HCT116 (cell line): ENCODE measurements around the gene FTCD. TPM values are rescaled to one million over a fixed set of nuclear protein-coding genes. Genes with fewer than 3 reads are reported as not detected.

Experiments
- ATAC-seq: fragments of 200-7000 bp; cut with Tn5 transposase; 2 replicates; pipeline ENCODE4 v1.9.1; 2020; ENCODE audit warnings: mild to moderate bottlenecking, moderate library complexity
- BruUV-seq: library from RNA; stranded (reverse); fragments of 400-500 nt; replicated peaks from 2 replicates; lab custom pipeline; 2021; lab: Mats Ljungman, UMichigan
- CTCF ChIA-PET: fragments of 300-600 bp; sonication (Branson Sonifier 250); formaldehyde crosslinking; loops from one replicate; lab custom pipeline; 2021; ENCODE audit warnings: antibody characterized with exemption; lab: Charles Lee
- POLR2A ChIA-PET: fragments of 300-600, 350-600 bp; sonication (Branson Sonifier 250); formaldehyde crosslinking; loops from one replicate; lab custom pipeline; 2021; ENCODE audit warnings: antibody characterized with exemption; lab: Charles Lee
- RAD21 ChIA-PET, 2 experiments: fragments of 300-600 bp; sonication (Branson Sonifier 250); formaldehyde crosslinking; loops; one replicate each; lab custom pipeline; 2023; ENCODE audit warnings: low total read pairs in 2 of 2; ENCODE audit not compliant: uncharacterized antibody in 2 of 2, unreplicated experiment in 2 of 2, low non-redundant PET in 1 of 2; lab: Charles Lee
- DNase-seq: peaks from one replicate; pipeline ENCODE4 v3.0.0-alpha.2; 2010; ENCODE audit warnings: low read depth, low spot score
- H2AFZ ChIP-seq: fragments of 200-600 bp; shearing (Covaris generic), sonication (generic); 2 replicates; pipeline ENCODE4 v1.6.1; 2017; ENCODE audit warnings: low read depth, mixed run types, mixed read lengths, antibody characterized with exemption, low read length; ENCODE audit not compliant: poor library complexity, severe bottlenecking
- H3K27ac ChIP-seq: 2 replicates; pipeline ENCODE4 v1.5.1; 2012; ENCODE audit warnings: low read depth, low read length
- H3K27me3 ChIP-seq: fragments of 200-600 bp; sonication (generic); 2 replicates; pipeline ENCODE4 v1.6.1; 2016; ENCODE audit warnings: mixed run types, low read length, mixed read lengths; ENCODE audit not compliant: insufficient read depth
- H3K36me3 ChIP-seq, 2 experiments: fragments of 200-500 bp in 1 of 2; fragments of 200-600 bp in 1 of 2; sonication (Bioruptor generic) in 1 of 2; sonication (generic) in 1 of 2; 2 replicates each; pipeline versions ENCODE4 v1.5.1 to v1.6.1; 2014 to 2016; ENCODE audit warnings: low read length in 2 of 2, inconsistent platforms in 1 of 2, mixed read lengths in 1 of 2, mixed run types in 1 of 2; ENCODE audit not compliant: insufficient read depth in 2 of 2, control insufficient read depth in 1 of 2
- H3K4me1 ChIP-seq, 2 experiments: fragments of 200-600 bp in 1 of 2; sonication (generic) in 1 of 2; 2 replicates each; pipeline versions ENCODE4 v1.5.1 to v1.6.1; 2012 to 2017; ENCODE audit warnings: low read length in 2 of 2, inconsistent platforms in 1 of 2, mild to moderate bottlenecking in 1 of 2, mixed read lengths in 1 of 2, mixed run types in 1 of 2, moderate library complexity in 1 of 2; ENCODE audit not compliant: insufficient read depth in 2 of 2, control insufficient read depth in 1 of 2
- H3K4me2 ChIP-seq: fragments of 200-600 bp; sonication (generic); 2 replicates; pipeline ENCODE4 v1.6.1; 2017; ENCODE audit warnings: mixed run types, low read length, mixed read lengths
- H3K4me3 ChIP-seq, 2 experiments: fragments of 200-600 bp in 1 of 2; sonication (generic) in 1 of 2; replicated peaks in 1 of 2; 2 replicates each; pipeline ENCODE4 v1.5.1; 2011 to 2016; ENCODE audit warnings: low read length in 2 of 2, control low read depth in 1 of 2, low read depth in 1 of 2, mild to moderate bottlenecking in 1 of 2, mixed read lengths in 1 of 2, mixed run types in 1 of 2
- H3K79me2 ChIP-seq: fragments of 200-600 bp; sonication (generic); 2 replicates; pipeline ENCODE4 v1.6.1; 2017; ENCODE audit warnings: mild to moderate bottlenecking, mixed run types, low read length, moderate library complexity, mixed read lengths; ENCODE audit not compliant: insufficient read depth
- H3K9ac ChIP-seq: fragments of 200-600 bp; sonication (generic); 2 replicates; pipeline ENCODE4 v1.6.1; 2016; ENCODE audit warnings: low read length, mixed read lengths
- H3K9me2 ChIP-seq: fragments of 200-600 bp; sonication (generic), shearing (Covaris generic); 2 replicates; pipeline ENCODE4 v1.6.1; 2017; ENCODE audit warnings: mixed run types, mild to moderate bottlenecking, moderate library complexity; ENCODE audit not compliant: insufficient read depth
- H3K9me3 ChIP-seq, 2 experiments: fragments of 200-500 bp in 1 of 2; fragments of 200-600 bp in 1 of 2; sonication (Bioruptor generic) in 1 of 2; sonication (generic) in 1 of 2; 2 replicates each; pipeline ENCODE4 v1.6.1; 2014 to 2017; ENCODE audit warnings: low read length in 2 of 2, mixed read lengths in 2 of 2, inconsistent platforms in 1 of 2, low read depth in 1 of 2, mild to moderate bottlenecking in 1 of 2, mixed run types in 1 of 2, moderate library complexity in 1 of 2; ENCODE audit not compliant: control insufficient read depth in 1 of 2, insufficient read depth in 1 of 2
- H4K20me1 ChIP-seq: fragments of 200-600 bp; sonication (generic), shearing (Covaris generic); 2 replicates; pipeline ENCODE4 v1.6.1; 2017; ENCODE audit warnings: mixed run types, mild to moderate bottlenecking, moderate library complexity; ENCODE audit not compliant: insufficient read depth
- CBX3 ChIP-seq: IDR thresholded peaks from 2 replicates; pipeline ENCODE4 v1.6.1; 2012; ENCODE audit warnings: low read depth
- CEBPB ChIP-seq: IDR thresholded peaks from 2 replicates; pipeline ENCODE4 v1.6.1; 2012; ENCODE audit warnings: low read depth
- ELF1 ChIP-seq: IDR thresholded peaks from 2 replicates; pipeline ENCODE4 v1.6.1; 2012; ENCODE audit warnings: low read depth, borderline replicate concordance
- EZH2phosphoT487 ChIP-seq: fragments of 200-600 bp; IDR thresholded peaks from 2 replicates; pipeline ENCODE4 v1.6.1; 2018; ENCODE audit warnings: antibody characterized with exemption, borderline replicate concordance
- JUND ChIP-seq: IDR thresholded peaks from 2 replicates; pipeline ENCODE4 v1.6.1; 2012
- POLR2A ChIP-seq: IDR thresholded peaks from 2 replicates; pipeline ENCODE4 v1.7.0; 2011; ENCODE audit warnings: borderline replicate concordance; ENCODE audit not compliant: insufficient read depth, insufficient read length; ENCODE audit errors: extremely low read depth
- SIN3A ChIP-seq: IDR thresholded peaks from 2 replicates; pipeline ENCODE4 v1.6.1; 2012; ENCODE audit warnings: low read depth
- SRF ChIP-seq: IDR thresholded peaks from 2 replicates; pipeline ENCODE4 v1.6.1; 2012; ENCODE audit warnings: low read depth
- TCF7L2 ChIP-seq: IDR thresholded peaks from 2 replicates; pipeline ENCODE4 v1.7.0; 2011; ENCODE audit warnings: borderline replicate concordance, inconsistent platforms; ENCODE audit not compliant: insufficient read depth, insufficient read length; ENCODE audit errors: extremely low read depth
- YY1 ChIP-seq: IDR thresholded peaks from 2 replicates; pipeline ENCODE4 v1.6.1; 2011; ENCODE audit warnings: low read length, low read depth, moderate library complexity, mild to moderate bottlenecking; ENCODE audit not compliant: insufficient replicate concordance; ENCODE audit errors: extremely low read depth
- intact Hi-C: fragments of 100-400 bp; cut with micrococcal nuclease; formaldehyde crosslinking; loops from 2 replicates; pipeline ENCODE4 v1.10.0; 2022
- total RNA-seq: library from RNA; stranded (reverse); gene quantifications from one replicate; pipeline ENCODE4 v1.2.1, GENCODE V29; 2021; ENCODE audit not compliant: unreplicated experiment
- TF ChIP-seq, protein P1 (sequence below): IDR thresholded peaks from 2 replicates; pipeline ENCODE4 v1.6.1; 2012
- TF ChIP-seq, protein P2 (sequence below): IDR thresholded peaks from 2 replicates; pipeline ENCODE4 v1.6.1; 2011; ENCODE audit warnings: mild to moderate bottlenecking, low read length, moderate library complexity; ENCODE audit not compliant: insufficient replicate concordance; ENCODE audit errors: extremely low read depth
- TF ChIP-seq, protein P3 (sequence below), 3 experiments: fragments of 200-600 bp in 1 of 3; sonication (generic) in 1 of 3; IDR thresholded peaks in 2 of 3; conservative IDR thresholded peaks in 1 of 3; 2 replicates each; pipeline ENCODE4 v1.5.1; 2012 to 2017; ENCODE audit warnings: low read depth in 2 of 3, low read length in 2 of 3, antibody characterized with exemption in 1 of 3, borderline replicate concordance in 1 of 3, control low read depth in 1 of 3, mild to moderate bottlenecking in 1 of 3, mixed read lengths in 1 of 3, mixed run types in 1 of 3, moderate library complexity in 1 of 3; ENCODE audit not compliant: insufficient read depth in 1 of 3

The FTCD gene
- total RNA-seq, 1 experiment from 2014 or later, result 2.5 TPM

DNA sequence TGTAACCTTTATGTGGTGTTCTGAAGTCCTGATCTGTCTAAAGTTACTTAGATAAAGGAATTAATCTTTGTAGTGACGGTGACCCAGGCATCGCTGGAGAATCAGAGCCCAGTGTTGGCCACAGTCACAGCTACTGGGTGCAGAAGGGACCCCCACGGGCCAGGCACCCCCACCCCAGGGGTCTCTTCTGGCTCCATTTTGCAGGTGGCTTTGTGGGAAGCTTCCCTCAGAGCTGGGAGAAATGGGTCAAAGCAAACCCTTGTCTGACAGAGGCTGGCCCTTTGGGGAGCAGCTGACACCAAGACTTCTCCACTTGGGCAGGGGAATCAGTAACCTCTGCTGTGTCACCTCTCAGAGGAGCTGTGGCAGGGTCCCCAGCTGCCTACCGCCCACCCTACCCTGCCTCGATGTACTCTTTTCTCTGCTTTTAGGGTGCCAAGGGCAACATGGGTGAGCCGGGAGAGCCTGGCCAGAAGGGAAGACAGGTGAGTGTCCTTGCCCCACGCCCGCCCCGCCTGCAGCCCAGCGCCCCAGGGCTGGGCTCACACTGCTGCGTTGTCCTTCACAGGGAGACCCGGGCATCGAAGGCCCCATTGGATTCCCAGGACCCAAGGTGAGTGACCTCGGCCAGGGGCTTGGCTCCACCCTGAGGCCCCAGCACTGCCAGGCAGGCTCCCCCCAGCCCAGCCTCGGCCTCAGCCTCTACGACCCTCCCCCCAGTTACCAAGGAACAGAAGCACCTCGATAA lies 39.8 kb downstream of the FTCD start:
- Histone ChIP-seq H3K27me3 (no peaks in the 10 kb centered on the region), H2AFZ (no peak overlapping the region), H3K4me1 (no peaks in the 10 kb centered on the region), H3K9me3 (no peaks in the 10 kb centered on the region; a peak in 2 of 4 replicates), H3K27ac (no peak overlapping the region), H3K9ac (no peak overlapping the region), H3K79me2 (no peaks in the 10 kb centered on the region), H3K36me3 (peaks cover 6 to 18% of the 10 kb centered on the region in 2 experiments; a peak in 3 of 4 replicates), H3K9me2 (no peaks in the 10 kb centered on the region), H3K4me2 (no peak overlapping the region), H4K20me1 (no peaks in the 10 kb centered on the region)
- ATAC-seq, result no peak
- BruUV-seq, result no TSS peak
- ChIA-PET CTCF (no interaction called here), POLR2A (no interaction called here), RAD21 (no interaction called here)
- no peak for DNase-seq
- intact Hi-C loops, result no loop called here
- TF ChIP-seq, protein P1, sequence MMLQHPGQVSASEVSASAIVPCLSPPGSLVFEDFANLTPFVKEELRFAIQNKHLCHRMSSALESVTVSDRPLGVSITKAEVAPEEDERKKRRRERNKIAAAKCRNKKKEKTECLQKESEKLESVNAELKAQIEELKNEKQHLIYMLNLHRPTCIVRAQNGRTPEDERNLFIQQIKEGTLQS, result no peak
- no peak for TF ChIP-seq JUND
- no peak for TF ChIP-seq CBX3
- no peak for TF ChIP-seq TCF7L2
- TF ChIP-seq ELF1, result no peak
- no peak for TF ChIP-seq SIN3A
- TF ChIP-seq POLR2A, result no peak
- TF ChIP-seq, protein P2, sequence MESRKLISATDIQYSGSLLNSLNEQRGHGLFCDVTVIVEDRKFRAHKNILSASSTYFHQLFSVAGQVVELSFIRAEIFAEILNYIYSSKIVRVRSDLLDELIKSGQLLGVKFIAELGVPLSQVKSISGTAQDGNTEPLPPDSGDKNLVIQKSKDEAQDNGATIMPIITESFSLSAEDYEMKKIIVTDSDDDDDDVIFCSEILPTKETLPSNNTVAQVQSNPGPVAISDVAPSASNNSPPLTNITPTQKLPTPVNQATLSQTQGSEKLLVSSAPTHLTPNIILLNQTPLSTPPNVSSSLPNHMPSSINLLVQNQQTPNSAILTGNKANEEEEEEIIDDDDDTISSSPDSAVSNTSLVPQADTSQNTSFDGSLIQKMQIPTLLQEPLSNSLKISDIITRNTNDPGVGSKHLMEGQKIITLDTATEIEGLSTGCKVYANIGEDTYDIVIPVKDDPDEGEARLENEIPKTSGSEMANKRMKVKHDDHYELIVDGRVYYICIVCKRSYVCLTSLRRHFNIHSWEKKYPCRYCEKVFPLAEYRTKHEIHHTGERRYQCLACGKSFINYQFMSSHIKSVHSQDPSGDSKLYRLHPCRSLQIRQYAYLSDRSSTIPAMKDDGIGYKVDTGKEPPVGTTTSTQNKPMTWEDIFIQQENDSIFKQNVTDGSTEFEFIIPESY, result no peak
- TF ChIP-seq CEBPB, result no peak
- no peak for TF ChIP-seq YY1
- no peak for TF ChIP-seq SRF
- TF ChIP-seq, protein P3, sequence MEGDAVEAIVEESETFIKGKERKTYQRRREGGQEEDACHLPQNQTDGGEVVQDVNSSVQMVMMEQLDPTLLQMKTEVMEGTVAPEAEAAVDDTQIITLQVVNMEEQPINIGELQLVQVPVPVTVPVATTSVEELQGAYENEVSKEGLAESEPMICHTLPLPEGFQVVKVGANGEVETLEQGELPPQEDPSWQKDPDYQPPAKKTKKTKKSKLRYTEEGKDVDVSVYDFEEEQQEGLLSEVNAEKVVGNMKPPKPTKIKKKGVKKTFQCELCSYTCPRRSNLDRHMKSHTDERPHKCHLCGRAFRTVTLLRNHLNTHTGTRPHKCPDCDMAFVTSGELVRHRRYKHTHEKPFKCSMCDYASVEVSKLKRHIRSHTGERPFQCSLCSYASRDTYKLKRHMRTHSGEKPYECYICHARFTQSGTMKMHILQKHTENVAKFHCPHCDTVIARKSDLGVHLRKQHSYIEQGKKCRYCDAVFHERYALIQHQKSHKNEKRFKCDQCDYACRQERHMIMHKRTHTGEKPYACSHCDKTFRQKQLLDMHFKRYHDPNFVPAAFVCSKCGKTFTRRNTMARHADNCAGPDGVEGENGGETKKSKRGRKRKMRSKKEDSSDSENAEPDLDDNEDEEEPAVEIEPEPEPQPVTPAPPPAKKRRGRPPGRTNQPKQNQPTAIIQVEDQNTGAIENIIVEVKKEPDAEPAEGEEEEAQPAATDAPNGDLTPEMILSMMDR (IDR thresholded peaks at IDR 0.05 in 2 of 3, conservative IDR thresholded peaks at IDR 0.05 in 1 of 3; ENCODE audit: borderline replicate concordance in 1 of 3, insufficient read depth in 1 of 3, low read depth in 2 of 3, low read length in 2 of 3), result no peak
- TF ChIP-seq EZH2phosphoT487, result no peak
- TF ChIP-seq, all 23 proteins: peak for 0
- no peak overlapping the region for H3K4me3 ChIP-seq
